Activated CD8-positive, alpha-beta memory T cell treated with anti-CD3 and anti-CD28 coated beads, Interleukin-2, amount 50 U/mL, for 4 hours (primary cell): Measurements from ENCODE around the gene KCNIP3.

Experiments used
- DNase-seq: peaks from one replicate; pipeline ENCODE4 v3.0.0-alpha.2; 2020

KCNIP3 gene

DNA sequence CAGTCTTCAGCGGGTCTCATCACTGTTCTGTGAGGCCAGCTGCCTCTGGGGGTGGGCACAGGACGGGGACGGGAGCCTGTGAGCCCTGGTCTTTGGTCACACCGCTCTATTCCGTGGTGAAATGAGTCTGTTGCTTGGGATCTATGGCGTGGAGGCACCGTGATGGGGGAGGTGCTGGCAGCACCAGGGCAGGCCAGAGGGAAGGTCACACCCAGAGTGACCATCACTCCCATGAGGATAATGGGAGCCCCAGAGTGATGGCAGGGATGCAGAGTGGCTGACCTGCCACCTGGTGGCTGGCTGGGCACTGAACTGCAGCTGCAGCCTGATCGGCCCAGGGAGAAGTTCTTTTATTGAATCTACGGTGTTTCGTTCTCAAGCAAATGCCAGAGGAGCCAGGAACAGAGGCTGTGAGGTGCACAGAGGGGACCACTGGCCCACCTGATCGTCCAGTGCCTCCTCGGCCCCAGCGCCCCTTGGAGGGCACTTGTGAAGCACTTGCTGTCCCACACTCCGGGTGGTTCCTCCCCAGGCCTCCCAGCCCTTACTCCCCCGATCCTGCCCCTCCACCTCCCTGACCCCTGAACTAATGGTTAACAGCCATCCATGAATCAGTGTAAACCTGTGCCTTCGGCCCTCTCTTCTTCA lies 17.9 kb downstream of the KCNIP3 start:
- DNase-seq: no peak

DNA sequence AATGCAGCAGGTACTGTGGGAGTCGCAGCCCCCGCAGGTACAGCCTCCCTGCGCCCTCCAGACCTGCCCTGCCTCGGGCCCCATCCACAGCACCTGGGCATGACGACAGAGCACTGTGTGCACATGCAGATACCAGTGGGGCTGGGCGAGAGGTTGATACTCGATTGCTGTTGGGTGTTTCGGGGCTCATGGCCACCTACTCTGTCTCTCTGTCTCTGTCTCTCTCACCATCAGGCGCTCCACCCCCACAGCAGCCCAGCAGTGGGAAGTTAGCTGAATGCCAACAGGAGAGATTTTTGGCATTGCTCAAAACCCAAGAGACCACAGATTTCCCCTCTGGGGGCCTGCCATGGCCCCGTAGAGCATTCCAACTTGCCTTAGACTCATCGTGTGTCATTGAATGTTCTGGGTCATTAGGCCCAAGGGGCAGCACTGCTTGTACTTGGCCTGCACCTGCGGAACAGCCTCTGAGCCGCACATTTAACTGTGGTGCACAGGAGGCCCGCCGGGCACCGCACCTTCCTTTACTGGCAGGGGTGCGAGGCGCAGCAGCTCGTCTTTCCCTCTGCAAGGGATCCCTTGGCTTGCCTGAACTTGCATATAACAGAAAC lies 18.8 kb downstream of the KCNIP3 start:
- no peak for DNase-seq

DNA sequence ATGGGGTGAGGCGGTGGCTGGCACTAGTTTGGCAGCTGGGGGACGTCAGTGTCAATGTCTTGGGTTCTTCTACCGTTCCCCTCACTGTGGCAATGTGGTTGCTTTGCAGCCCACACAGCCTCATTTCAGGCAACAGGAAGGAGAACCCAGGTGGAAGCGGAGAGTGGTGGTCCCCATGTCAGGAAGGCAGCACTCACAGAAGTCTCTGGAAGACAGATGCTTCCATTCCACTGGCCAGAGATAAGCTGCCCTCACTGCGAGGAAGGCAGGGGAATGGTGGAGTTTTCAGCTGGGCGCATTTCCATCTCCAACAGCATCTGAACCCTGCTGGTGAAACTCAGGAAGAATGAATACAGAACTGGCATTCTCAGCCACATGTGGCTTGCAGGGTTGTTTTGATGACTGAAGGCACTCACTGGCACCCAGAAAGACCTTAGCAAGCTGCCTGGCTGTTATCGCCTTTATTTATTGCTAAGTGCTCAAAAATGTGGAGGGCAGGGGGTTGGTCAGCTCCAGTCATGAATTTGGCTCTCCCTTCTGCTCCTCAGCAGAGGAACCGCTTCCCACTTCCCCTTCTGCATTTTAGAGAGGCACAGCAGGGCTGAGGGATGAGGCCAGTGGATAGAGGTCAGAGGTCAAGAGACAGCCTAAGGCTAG lies 19.4 kb downstream of the KCNIP3 start:
- DNase-seq: no peak

DNA sequence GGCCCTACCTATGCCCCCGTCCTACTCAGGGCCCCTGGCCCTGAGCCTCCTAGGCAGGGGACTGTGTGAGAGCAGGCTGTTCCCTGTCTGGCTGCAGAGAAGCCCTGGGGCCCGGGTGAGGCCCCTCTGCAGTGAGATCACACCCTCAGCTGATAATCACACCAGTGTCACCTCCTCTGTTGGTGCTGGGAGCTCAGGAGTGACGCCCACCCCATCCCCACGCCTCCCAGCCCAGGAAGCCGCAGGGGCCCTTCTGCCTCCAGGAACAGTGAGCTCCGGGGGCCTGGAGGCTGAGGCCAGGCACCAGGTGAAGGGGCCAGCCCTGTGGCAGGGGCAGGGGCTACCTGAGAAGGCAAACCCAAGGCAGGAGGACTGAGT lies 20.0 kb downstream of the KCNIP3 start:
- DNase-seq: no peak

DNA sequence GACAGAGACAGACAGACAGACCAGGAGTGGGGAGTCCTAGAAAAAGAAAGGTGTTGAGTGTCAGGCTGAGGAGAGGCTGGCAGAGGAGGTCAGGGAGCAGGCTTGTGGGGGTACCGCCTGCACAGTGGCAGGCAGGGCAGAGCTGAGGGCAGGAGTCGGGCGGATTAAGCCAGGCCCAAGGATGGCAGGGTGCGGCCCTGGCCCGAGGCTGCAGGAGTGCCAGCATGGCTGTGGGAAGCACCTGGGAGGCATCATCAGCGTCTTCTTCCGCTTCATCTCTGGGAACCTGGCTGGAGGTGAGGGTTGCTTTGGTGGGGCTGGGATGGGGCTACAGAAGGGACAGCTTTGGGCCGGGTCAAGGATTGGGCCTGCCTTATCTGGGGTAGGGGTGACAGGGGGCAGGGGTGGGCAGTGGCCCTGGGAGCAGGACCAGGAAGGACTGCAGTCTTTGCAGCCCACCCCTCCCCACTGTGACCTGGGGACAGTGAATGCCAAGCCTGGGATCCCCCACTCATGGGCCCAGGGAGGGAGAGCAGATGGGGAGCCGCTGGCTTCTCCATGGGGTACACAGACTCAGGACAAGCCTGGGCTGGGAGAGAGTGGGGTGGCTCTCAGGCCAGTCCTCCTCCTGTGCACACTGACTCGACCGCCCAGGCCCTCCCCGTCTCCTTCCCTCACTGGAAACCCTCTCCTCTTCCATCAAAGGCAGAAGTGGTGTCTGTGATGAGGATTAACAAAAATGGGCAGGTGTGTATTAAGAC lies 20.7 kb downstream of the KCNIP3 start:
- DNase-seq: no peak

DNA sequence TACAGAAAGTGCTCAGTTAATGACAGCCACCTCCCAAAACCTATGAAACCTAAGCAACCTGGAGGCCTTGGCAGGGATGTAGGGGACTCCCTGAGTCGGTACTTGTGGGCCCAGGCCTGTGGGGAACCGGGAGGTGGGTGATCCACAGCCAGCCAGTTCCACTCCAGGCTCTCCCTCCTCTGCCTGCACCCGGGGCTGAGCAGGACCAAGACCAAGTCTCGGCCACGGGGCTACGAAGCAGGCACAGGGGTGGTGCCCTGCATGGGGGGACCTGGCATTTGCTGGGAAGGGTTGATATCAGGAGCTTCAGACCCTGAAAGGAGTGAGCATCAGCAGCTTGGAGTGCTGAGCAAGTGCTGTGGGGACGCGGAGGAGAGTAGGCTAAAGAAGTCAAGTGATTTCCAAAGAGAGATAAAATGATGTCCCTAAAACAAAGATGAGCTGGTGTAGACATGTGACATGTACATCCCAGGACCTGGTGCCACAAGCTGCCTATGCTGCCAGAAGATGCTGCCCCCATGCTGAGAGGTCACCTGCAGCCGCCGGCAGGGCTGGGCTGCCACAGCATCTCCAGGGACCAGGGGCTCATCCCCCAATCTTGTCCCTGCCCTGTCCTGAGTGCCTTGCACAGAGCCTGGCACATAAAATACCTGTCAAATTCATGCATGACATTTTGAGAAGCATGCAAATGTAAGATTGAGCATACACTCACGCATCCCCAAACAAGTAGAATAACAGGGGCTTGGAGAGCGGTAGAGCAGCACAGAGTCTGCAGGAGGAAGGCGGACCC lies 21.5 kb downstream of the KCNIP3 start:
- no peak for DNase-seq

DNA sequence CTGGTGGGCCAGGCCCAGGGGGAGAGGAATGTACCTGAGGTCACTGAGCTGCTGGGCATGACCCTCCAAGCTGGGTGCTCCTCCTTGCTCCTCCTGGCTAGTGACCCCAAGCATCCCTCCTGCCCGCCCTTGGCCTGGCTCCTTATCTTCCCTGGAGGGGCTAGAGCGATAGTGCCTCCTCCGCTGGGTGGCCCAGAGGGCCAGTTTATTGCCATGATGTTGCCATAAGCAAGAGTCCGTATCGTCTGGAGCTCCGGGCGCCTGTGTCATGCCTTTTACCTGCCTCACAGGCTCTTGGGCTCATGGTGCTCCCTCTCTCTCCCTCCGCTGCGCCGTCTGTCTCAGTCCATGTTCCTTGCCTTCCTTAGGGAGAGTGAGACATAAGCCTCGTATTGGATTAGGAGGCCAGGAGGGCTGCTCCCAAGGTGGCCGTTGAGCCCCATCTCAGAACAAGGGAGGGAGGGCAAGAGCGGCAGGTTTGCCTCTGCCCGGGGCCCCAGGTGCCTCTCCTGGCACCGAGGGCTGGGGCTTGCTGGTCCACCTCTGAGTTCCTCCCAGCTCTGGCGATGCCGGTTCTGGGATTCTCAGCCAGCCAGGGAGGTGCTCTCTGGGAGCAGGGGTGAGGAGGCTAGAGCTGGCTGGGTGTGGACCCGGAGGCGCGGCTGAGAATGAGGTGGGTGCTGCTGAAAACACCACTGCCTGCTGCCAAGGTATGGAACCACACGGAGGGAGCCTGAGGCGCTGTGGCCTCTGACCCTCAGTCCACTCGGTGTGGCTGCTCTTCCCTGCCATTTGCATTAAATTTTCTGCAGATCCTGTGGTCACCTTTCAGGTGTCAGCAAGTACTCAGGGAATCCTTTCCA lies 22.6 kb downstream of the KCNIP3 start:
- DNase-seq: no peak

DNA sequence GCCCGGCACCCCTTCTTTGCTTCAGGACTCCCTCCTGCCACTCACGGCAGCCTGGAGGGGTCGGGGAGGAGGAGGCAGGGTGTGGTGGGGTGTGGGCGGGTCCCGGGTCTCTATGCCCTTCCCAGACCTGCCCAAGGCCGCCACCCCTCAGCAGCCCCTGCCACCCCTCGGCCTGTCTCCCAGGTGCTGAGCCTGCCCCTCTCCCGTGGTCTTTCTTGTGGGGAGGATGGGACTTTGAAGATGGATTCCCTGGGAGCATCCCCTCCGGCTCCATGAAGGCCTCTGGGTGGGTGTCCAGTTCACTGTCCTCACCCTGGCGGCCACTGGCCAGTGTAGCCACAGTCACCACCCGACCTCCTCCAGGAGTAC lies 23.2 kb downstream of the KCNIP3 start:
- no peak for DNase-seq

DNA sequence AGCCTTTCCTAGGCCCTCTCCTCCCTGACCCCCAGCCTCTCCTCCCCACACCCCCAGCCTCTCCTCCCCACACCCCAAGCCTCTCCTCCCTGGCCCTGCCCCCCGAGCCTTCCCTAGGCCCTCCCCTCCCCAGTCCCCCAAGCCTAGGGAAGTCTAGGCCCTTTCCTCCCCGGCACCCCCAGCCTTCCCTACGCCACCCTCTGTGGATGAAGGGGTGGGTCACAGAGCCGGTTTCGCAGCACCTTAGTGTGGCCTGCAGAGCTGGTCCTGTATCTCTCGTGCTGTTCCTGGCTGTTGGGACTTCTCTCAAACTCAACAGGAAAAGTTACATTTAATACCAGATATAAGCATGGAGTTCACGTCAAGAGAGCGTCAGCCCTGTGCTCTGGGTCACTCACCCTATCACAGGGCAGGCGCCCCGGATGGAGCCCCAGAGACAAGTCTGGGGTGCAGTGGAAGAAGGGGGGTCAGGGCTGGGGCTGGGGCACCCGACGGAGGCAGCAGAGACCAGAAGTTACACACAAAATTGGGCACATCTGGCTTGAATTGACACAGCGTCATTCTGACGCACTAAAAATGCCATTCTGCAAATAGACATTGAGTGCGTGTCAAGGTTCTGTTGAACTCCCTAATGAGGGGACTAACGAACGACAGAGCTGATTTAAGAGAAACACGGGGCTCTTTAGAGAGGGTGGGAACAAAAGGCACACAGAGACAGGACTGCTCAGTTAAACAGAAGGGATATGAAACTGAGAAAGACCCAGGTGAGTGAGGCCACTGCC lies 24.0 kb downstream of the KCNIP3 start:
- DNase-seq: no peak

DNA sequence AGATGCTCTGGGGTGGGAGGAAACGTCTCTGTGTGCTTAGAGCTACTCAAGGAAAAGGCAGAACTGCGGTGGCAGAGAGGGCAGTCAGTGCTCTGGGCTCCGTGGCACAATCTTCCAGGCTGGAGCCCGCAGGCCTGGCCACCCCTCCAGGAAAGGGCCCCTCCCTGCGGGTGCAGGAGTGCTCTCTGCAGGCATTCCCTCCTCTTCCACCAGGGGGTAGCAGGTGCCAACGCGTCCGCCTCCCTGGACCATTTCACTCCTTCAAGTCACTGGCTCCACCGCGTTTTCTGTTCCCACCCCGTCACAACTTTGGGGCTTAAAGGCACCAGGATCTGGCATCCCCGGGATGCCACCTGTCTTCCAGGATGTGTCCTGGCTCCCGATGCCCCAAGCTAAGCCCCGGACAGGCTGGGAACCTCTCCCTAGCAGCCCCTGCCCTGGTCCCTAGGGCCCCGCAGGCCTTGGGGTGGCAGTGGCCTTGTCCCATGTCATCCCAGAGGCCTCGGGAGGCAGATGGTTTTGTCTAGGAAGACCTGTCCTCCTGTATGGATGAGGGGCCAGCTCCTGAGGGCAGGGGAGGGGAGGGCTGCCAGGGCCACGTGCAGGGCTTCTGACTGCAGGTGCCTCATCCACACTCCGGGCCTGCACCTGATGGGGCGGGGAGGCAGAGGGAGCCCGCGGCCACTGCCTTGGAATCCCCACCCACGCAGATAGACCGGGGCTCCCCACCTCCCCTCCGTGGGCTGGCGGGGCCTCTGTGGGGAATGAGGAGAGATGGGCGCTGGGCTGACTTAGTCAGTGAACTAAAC lies 26.4 kb downstream of the KCNIP3 start:
- no peak for DNase-seq

DNA sequence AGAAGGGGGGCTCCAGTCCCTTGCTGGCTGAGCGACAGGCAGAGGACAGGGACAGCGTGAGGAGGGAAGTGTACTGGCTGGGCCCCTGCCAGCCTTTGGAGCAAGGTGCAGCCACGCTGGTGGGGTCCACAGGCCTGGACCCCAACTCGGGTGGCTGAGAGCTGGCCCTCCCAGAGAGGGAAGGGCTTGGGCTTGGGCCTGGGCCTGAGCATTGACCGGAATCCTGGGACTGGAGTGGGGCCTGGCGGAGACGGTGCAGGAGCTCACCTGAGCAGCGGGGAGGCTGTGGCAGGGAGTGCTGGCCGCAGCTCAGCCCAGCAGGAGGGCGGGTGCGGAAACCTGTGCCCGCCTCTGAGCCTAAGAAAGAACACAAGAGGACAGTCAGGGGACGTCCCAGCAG lies 27.9 kb downstream of the KCNIP3 start:
- no peak for DNase-seq

DNA sequence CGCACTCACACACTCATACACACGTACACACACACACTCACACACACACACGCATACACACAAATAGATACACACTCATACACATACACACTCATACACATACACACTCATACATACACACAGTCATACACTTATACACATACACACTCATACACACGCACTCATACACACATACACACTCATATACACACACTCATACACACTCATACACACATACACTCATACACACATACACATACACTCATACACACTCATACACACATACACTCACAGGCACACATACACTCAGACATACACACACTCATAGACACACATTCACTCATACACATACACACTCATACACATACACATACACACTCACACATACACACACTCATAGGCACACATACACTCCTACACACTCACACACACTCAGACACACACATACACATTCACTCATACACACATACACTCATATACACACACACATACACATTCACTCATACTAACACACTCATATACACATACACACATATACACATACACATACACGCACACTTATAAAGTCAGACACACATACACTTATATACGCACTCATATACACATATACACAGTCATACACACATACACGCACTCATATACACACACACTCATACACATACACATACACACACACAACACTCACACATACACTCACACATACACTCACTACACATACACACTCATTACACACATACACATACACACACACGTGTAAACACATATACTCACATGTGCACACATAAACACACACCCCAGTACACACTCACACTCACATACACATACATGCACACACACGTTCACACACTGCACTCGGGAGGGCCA lies 28.7 kb downstream of the KCNIP3 start:
- no peak for DNase-seq

DNA sequence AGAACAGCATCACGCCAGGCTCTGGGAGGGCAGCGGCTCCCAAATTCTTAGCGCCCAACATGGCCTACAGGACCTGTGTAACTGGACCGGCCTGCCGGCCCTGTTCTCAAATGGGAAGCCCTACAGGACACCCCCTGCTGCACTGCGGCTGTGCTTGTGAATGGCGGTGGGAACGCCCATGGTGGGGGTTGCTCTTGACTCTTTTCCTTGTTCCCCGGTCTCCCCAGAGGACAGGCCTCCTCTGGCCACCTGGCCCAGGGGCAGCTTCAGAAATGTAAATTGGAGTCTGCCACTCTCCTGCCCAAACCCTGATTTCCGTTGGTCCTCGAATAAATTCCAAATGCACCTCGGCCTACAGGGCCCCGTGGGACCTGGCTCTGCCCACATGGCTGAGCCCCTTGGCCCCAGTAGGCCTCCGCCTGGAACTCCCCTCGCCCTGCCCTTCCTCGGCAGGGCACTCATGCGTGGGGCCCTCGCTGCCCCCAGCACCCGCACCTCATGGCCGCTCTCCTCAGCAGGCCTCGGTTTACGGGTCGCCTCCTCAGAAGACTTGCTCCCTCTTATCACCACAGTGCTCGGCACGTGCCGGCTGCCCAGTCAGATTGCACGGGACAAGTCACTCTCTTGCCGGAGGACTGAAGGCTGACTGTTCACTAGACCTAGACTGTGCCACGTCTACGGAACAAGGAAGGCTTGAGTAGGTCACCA lies 29.4 kb downstream of the KCNIP3 start:
- DNase-seq: no peak

DNA sequence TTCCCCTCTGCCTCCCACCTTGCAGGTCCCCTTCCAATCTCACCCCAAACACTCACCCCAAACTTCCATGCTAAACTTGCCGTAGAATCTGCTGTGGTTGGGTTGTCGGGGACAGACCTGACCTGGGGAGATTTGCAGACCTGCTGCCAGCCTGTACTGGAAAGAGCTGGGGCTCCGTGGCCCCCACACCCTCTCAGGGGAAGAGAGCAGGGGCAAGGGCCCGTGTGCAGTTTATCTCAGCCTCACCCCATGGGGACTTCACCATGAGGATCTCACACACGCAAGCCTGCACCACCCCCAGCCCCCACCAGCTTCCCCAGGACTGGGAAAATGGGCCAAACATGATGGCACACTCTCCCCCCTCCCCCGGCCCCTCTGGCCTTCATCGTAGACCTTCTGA lies 30.7 kb downstream of the KCNIP3 start:
- DNase-seq: no peak

DNA sequence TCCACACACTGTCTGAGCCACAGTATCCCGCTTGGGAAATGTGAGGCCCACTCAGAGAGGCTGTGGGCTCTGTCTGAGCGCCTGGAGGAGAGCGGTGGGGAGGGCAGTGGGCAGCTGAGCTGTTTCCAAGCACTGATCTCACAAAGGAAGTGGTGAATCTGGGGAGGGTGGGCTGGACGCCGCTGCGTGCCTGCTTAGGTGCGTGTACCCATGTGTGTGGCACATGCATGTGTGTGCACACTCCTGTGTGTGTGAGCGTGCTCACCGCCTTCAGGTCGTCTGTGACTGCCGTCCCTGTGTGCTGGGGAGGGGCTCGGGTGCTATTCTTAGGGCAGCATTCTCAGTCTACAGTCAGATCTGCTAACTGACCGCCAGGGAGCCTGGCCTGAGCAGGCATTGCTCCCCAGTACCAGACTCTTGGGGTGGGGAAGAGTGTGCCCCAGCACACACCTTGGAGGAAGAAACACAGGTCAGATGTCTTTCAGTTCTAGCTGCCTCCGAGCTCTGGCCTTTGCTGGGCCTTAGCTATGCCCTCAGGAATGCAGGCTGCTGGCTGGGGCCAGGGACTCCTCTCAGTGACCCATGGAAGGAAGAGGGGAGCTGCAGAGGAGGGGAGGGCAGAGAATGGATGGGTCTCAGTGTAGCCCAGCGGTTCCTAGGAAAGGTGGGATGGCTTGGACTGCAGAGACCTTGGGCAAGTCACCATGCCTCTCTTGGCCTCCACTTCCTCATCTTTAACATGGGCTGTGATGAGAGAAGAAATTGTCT lies 31.4 kb downstream of the KCNIP3 start:
- DNase-seq: no peak

DNA sequence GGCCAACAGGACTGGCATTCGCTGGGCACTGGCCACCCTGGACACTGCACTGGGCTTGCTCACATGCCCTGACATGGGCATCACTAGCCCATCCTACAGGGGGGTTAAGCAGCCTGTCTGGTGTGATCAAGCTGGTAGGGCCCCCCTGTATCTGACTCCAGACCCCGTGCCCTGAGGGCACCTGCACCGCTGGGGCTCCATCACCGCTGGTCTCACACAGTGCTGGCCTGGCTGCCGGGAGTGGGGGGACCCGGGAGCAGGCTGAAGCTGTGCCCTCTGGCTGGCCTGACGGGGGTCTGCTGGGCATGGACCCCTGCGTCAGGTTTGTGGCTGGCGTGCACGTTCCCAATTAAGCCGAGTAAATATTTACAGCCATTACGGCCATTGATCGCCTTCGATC lies 32.3 kb downstream of the KCNIP3 start:
- no peak for DNase-seq

DNA sequence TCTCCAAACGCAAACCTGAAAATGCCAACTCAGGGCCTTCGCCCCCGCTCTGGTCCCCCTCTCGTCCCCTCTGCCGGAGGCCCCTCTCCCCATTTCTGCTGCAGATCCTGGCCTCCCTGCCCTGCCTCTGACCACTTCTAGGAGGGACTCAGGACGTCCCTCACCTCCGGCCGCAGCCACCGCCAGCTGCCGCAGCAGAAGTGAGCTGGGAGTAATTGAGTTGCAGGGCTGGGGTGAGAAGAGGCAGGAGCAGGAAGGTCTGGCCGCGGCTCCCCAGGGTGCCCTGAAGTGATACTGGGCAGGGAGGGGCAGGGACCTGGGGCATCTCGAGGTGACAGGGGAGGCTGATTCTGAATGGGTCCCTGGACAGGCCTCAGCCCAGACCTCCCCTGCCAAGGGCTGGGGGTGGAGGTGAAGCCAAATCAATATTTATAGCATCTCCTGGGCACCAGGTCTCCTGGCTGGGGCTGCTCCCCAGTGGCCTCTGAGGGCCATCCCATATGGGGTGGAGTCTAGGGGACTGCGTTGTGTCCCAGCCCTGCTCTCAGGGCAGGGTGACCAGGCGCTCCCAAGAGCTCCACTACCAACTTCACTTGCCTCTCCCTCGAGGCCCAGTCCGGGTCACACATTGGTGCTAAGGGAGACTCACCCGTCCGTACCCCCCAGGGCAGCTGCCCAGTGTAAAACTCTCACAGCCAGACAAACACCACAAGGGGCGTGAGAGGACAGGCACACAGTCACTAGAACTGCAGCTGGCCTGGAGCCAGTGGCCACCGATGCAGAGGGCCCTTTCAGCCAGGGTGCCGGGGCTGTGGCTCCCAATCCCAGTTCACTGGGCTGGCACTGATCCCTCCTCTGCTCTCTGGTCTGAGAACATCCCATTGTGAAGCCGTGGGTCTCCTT lies 33.0 kb downstream of the KCNIP3 start:
- DNase-seq: no peak
